D341Med (cell line): Measurements from ENCODE around the gene MBD3L4.
"Not testable (repeated sequence)": the region's sequence is repeated elsewhere in the genome, so short reads cannot be mapped to it uniquely, and the experiment has no call there.

Source experiments
- DNase-seq: peaks from one replicate; pipeline ENCODE4 v3.0.0; 2012; ENCODE audit warnings: low spot score

Gene MBD3L4

GRCh38 chr19:7049021-7049420 is 9.0 kb upstream of the MBD3L4 start, which contains the start of gene MBD3L2:
TSS of gene MBD3L2 (plus strand) at chr19:7049321. CDS start at chr19:7049374, 53 bp downstream.
- DNase-seq = not testable (repeated sequence)

DNA sequence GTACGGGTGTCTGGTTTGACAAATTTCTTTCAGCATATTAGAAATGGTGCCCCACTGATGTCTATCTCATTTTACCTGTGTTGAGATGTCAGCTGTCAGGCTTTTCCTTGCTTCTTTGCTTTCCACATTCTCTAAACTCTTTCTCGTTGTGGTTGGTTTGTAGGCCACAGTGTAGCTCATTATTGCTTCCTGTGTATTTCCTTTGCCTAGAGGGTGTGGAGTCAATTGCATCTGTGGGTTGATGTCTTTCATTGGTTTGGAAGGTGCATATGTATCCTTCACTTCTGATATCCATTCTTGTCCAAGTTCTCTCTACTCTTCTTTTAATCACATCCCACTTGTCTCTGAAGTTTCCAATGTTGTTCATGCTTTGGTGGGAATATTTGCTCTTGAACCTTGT is 1.6 kb upstream of the MBD3L4 start:
- DNase-seq = not testable (repeated sequence)

GRCh38 chr19:7030278-7030677 is 9.7 kb downstream of the MBD3L4 start, which contains the start of gene MBD3L5:
TSS of gene MBD3L5 (plus strand) at chr19:7030578. CDS start at chr19:7030612, 34 bp downstream.
- DNase-seq = not testable (repeated sequence)

- not testable (repeated sequence) for DNase-seq
Observed at GRCh38 chr19:7028790-7029189, 11.2 kb downstream of the MBD3L4 start.

DNA sequence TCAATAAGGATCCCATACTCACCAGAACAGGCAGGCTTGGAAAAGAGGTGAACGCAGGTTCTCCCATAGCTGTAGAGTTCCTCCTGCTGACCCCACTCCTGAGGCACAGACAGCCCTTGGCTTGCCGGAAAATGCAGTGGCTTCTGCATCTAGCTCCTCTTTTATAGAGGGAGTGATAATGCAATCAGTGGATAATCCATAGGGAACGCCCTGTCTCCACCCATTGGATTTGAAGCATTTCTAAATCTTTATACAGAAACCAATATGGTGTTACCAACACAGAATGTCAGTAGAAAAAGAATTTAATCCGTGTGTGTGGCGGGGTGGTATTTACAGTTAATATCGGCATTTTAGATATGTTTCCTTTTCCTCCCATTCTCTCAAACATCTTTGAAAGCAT is 18.6 kb downstream of the MBD3L4 start, which contains the start of gene MBD3L2B:
Gene MBD3L2B, minus strand, starts transcription at position 101 of the 400 bp plus-strand sequence. Its CDS starts 34 bp downstream, at position 67.
- not testable (repeated sequence) for DNase-seq

GRCh38 chr19:7018828-7019227 is 21.2 kb downstream of the MBD3L4 start:
- no peak for DNase-seq

DNA sequence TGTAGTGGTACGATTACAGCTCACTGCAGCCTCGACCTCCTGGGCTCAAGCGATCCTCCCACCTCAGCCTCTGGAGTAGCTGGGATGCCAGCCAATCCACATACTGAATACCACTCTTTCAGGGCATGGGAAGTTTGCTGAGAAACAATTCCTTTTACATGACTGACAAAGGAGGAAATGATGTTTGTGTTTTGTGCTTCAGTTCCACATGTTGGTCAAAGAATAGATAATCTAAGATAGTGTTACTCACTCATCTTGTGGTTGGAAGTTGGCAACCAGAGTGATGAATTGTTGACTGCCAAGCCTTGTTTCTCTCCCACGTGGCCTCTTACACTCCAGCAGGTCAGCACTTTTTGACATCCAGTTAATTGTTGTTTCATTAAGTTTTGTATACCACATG is 26.3 kb downstream of the MBD3L4 start:
- DNase-seq = no peak

GRCh38 chr19:7010722-7011593 is 29.0 kb downstream of the MBD3L4 start:
- DNase-seq = no peak

DNA sequence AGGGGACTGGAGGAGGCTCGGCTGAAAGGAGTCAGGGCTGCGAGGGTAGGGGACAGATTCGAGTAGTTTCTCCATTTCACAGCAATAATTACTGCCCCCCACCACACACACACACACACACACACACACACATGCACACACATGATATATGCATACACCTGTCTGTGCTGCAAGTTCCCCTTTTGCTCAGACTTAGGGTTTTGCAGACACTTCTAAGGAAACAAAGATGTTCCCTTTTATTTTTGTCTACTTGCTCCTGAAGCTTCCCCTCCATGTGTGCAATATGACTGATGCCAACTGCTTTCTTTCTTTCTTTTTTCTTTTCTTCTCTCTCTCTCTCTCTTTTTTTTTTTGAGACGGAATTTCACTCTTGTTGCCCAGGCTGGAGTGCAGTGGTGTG is 32.1 kb downstream of the MBD3L4 start:
- DNase-seq = no peak

DNA sequence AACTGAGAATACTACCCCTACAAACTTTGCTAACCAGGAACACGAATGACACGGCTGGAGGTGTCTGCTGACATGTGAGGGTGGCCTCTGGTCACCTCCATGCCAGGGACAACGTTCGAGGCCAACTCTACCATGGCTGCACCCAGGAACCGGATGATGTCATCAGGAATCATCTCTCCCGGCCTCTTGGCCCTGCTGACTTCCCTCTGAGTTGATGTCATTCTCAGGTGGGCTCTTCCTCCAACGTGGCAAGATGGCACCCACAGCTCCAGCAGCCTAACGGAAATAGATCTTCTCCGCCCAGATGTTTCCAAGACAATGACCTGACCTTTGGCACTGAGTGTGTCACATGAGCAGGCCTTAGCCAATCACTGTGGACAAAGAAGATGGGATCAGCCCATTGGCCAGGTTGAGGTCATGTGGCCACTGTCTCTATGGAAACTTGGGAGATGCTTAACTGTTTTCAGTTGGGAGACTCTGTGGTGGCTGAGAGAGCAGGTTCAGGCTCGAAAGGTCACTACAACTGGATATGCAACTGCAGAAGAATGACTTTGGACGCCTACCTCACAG is 33.8 kb downstream of the MBD3L4 start:
- DNase-seq = no peak

- no peak for DNase-seq
Observed at GRCh38 chr19:7004313-7004931, 35.6 kb downstream of the MBD3L4 start.

DNA sequence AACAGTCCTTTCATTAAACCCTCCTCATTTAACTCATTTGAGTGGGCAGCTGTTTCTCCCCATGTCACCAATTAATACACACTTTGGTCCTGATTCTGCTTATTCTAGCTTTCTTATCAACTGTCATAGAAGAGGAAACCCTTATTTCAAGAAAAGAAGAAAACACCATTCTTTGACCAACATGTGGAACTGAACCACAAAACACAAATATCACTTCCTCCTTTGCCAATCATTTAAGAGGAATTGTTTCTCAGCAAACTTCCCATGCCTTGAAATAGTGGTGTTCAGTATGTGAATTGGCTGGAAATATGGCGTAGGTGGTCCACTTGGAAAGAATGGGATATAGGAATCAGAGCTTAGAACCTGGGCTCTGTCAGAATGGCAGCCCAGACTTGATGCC is 39.2 kb downstream of the MBD3L4 start:
- no peak for DNase-seq

- DNase-seq = no peak
Observed at GRCh38 chr19:7000333-7000732, 39.6 kb downstream of the MBD3L4 start.

- DNase-seq = no peak
Observed at GRCh38 chr19:6999933-7000332, 40.0 kb downstream of the MBD3L4 start.

DNA sequence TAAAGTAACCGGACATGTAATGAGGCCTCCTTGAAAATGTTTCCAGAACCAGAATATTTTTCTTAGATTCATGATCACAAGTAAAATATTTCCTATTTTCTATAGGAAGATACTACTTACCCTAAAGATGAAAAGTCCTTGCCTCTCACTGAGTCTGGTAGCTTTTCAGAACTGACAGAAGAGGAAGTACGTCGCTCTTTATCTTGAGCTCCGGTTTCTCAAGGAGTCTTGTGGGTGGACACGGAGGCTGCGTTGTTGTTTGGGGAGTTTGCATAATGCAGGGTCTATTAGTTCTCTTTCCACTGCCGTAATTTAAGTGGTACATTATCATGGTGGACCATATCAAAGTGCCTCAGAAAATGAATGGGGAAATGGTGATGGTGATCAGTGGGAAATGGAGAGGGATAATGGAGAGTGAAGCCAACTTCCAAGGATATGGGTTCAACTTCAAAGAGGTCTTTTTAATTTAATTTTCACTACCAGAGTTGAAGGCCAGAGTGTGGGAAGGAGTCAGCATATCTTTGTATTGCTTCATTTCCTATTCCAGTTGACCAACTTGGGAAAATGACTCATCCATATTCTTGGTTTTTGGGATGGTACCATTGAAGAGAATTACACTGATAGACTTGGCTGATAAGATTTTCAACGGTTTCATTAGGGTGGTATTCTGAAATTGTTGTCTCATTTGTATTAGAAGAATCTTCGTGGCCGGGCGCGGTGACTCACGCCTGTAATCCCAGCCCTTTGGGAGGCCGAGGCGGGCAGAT is 42.1 kb downstream of the MBD3L4 start:
- DNase-seq = no peak

DNA sequence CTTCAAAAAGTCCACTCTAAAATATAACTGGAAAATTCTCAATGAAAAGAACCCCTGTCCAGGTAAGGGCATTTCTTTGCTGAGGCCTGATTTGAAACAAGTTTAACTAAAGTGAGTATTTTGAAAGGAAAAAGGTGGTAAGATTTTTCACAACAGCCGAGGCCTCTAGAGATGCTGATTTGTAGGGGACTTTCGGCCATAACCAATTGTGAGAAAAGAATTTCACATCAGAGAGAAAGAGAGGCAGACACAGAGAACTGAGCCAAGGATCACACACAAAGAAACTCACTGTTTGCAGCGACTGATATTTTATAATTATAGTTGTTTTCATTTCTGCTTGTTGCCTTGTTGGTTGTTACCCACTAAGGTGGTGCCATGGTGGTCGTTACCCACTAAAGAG is 43.2 kb downstream of the MBD3L4 start:
- no peak for DNase-seq

- DNase-seq = no peak
Observed at GRCh38 chr19:6995054-6995453, 44.9 kb downstream of the MBD3L4 start.

- DNase-seq = no peak
Observed at GRCh38 chr19:6988257-6988656, 51.7 kb downstream of the MBD3L4 start.

GRCh38 chr19:6987850-6988249 is 52.1 kb downstream of the MBD3L4 start:
- DNase-seq = no peak
